Adrenal gland (tissue), 12 donors: ENCODE data around the gene SRPK2. TPM values are rescaled to one million over a fixed set of nuclear protein-coding genes. Genes with fewer than 3 reads are reported as not detected.

Experiments used
- DNase-seq, 7 donors: peaks; one replicate each; pipeline ENCODE4 v3.0.0-alpha.2; 2019 to 2020
- H3K27ac ChIP-seq, 5 donors: fragments of 200-600 bp; sonication (generic) in 4 of 5; 1 replicate in 3 of 5; 2 replicates in 2 of 5; pipeline versions ENCODE4 v1.5.1 to v1.8.0; 2016 to 2020; ENCODE audit warnings: mild to moderate bottlenecking in 1 of 5
- H3K27me3 ChIP-seq: fragments of 200-600 bp; 2 replicates; pipeline ENCODE4 v1.8.0; 2021
- H3K36me3 ChIP-seq, 2 donors: fragments of 200-600 bp; replicated peaks in 1 of 2; 1 replicate in 1 of 2; 2 replicates in 1 of 2; pipeline versions ENCODE4 v1.5.1 to v1.8.0; 2018 to 2022
- H3K4me1 ChIP-seq, 2 donors: fragments of 200-600 bp; replicated peaks in 1 of 2; 1 replicate in 1 of 2; 2 replicates in 1 of 2; pipeline versions ENCODE4 v1.5.1 to v1.8.0; 2018 to 2021
- H3K4me3 ChIP-seq, 4 donors: fragments of 200-600 bp; sonication (generic) in 3 of 4; one replicate each; pipeline ENCODE4 v1.5.1; 2016 to 2018
- H3K9me3 ChIP-seq, 3 donors: fragments of 200-600 bp; sonication (generic) in 1 of 3; replicated peaks in 1 of 3; 1 replicate in 2 of 3; 2 replicates in 1 of 3; pipeline versions ENCODE4 v1.5.1 to v1.8.0; 2016 to 2021
- POLR2A ChIP-seq, 2 donors: fragments of 450-650 bp; IDR thresholded peaks; one replicate each; pipeline ENCODE4 v1.6.1; 2017; ENCODE audit warnings: antibody characterized with exemption in 2 of 2, mild to moderate bottlenecking in 2 of 2, moderate library complexity in 1 of 2
- WGBS, 4 donors: extraction: QIAGEN DNeasy Blood & Tissue Kit in 2 of 4; methylation state at CpG; one replicate each; pipeline versions ENCODE4 v1.1.5 to v1.1.7; 2013 to 2017; 5-methylcytosine and 5-hydroxymethylcytosine counted together
- intact Hi-C, 2 donors: fragments of 100-400 bp; cut with DNase I; formaldehyde crosslinking; loops; one replicate each; pipeline versions ENCODE4 v1.14.1 to v1.15.0; 2022 to 2023
- polyA plus RNA-seq, 3 donors: library from polyadenylated mRNA; stranded (reverse); fragments of 200-250 nt in 2 of 3; fragments of 350-450 nt in 1 of 3; fragmentation: Illumina TruSeq in 1 of 3; extraction: RNeasy Lipid Tissue Mini Kit (QIAGEN cat#74804) in 1 of 3; gene quantifications; one replicate each; pipeline ENCODE4 v1.2.3, GENCODE V29; 2013 to 2014
- total RNA-seq, 9 donors: library from RNA; depleted of rRNA in 4 of 9; stranded (reverse); fragments of >200 nt in 4 of 9; fragments of 120-200 nt in 1 of 9; fragmentation: NEBNext Ultra II Directional in 1 of 9; extraction: Animal tissue kit (Norgen Biotek cat#: 25700) in 1 of 9; gene quantifications; one replicate each; pipeline versions ENCODE4 v1.1.0 to v1.2.4, GENCODE V29; 2013 to 2023
- TF ChIP-seq, protein P1 (sequence below), 6 experiments: fragments of 450-650 bp in 4 of 6; fragments of 200-600 bp in 2 of 6; sonication (generic) in 1 of 6; IDR thresholded peaks; 1 replicate in 5 of 6; 2 replicates in 1 of 6; pipeline versions ENCODE4 v1.5.1 to v1.8.0; 2016 to 2021; ENCODE audit warnings: antibody characterized with exemption in 6 of 6, mild to moderate bottlenecking in 2 of 6, moderate library complexity in 1 of 6
- donor health status: healthy with polysubstance abuse.
- donor health status: Bipolar disorder and iron deficiency.
- donor health status: DM: yes; HTN: yes; CAD: no.
- donor health status: DM: no; HTN: no; CAD: no.
- donor health status: DM: no; HTN: no; CAD: no.
- donor health status: DM: yes; HTN: yes; CAD: no.

Gene SRPK2
- total and polyA plus RNA-seq, 12 donors: 7.3 to 64.7 (median 36.6) TPM

DNA sequence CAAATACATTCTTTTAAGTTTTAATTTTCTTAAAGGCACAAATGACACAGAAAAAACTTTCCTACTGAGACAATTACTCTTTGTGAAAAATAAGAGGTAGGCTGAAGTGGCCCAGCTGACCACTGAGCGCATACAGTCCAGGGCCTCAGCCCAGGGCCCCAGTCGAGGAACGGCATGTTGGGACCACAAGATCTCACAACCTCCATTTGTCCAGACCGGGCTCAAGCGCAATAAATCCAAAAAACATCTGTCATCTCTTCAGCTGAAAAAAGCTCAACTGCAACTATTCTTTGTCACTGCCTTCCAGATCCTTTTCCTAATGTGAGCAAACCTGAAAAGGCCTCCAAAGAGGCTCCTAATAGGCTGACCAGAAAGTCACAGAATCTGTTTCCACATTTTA, 165.8 kb downstream of the SRPK2 start:
- WGBS, 4 donors: 56 to 61% (median 56%) methylated on average over 5 of the region's 5 CpGs
- Histone ChIP-seq H3K27ac (no peak overlapping the region), H3K4me1 (peaks cover 15 to 35% of the 10 kb centered on the region in 2 donors), H3K27me3 (no peaks in the 10 kb centered on the region), H3K36me3 (no peaks in the 10 kb centered on the region), H3K9me3 (no peaks in the 10 kb centered on the region), H3K4me3 (no peak overlapping the region)
- no peak for DNase-seq
- TF ChIP-seq POLR2A (IDR thresholded peaks at IDR 0.05): no peak
- TF ChIP-seq, protein P1, sequence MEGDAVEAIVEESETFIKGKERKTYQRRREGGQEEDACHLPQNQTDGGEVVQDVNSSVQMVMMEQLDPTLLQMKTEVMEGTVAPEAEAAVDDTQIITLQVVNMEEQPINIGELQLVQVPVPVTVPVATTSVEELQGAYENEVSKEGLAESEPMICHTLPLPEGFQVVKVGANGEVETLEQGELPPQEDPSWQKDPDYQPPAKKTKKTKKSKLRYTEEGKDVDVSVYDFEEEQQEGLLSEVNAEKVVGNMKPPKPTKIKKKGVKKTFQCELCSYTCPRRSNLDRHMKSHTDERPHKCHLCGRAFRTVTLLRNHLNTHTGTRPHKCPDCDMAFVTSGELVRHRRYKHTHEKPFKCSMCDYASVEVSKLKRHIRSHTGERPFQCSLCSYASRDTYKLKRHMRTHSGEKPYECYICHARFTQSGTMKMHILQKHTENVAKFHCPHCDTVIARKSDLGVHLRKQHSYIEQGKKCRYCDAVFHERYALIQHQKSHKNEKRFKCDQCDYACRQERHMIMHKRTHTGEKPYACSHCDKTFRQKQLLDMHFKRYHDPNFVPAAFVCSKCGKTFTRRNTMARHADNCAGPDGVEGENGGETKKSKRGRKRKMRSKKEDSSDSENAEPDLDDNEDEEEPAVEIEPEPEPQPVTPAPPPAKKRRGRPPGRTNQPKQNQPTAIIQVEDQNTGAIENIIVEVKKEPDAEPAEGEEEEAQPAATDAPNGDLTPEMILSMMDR (IDR thresholded peaks at IDR 0.05): no peak
- intact Hi-C loops: no loop called here

DNA sequence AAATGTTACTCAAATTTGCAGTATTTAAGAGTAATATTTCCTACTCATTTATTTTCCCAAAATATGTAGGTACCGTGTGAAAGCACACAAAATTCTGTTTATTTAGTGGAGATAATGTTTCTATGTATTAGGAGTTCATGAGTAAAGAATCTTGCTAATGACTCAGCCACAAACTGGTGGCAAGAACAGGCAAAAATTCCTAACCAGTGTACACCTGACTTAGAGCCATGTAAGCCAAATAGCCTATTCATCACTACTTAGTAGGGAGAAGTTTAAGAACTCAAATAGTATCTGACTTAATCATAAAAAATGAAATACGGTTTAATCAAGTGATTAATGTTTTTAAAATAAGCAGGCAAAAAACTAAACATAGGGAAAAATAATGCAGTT, 169.0 kb downstream of the SRPK2 start:
- Histone ChIP-seq H3K27me3 (no peaks in the 10 kb centered on the region), H3K4me3 (no peak overlapping the region), H3K9me3 (no peaks in the 10 kb centered on the region), H3K36me3 (no peaks in the 10 kb centered on the region), H3K27ac (no peak overlapping the region), H3K4me1 (peaks cover 11 to 24% of the 10 kb centered on the region in 2 donors)
- TF ChIP-seq POLR2A (IDR thresholded peaks at IDR 0.05): no peak
- TF ChIP-seq, protein P1 (IDR thresholded peaks at IDR 0.05): no peak
- DNase-seq: no peak
- intact Hi-C loops: no loop called here
- 73 to 85% (median 80%) methylated on average over 2 of the region's 2 CpGs for WGBS, 4 donors

DNA sequence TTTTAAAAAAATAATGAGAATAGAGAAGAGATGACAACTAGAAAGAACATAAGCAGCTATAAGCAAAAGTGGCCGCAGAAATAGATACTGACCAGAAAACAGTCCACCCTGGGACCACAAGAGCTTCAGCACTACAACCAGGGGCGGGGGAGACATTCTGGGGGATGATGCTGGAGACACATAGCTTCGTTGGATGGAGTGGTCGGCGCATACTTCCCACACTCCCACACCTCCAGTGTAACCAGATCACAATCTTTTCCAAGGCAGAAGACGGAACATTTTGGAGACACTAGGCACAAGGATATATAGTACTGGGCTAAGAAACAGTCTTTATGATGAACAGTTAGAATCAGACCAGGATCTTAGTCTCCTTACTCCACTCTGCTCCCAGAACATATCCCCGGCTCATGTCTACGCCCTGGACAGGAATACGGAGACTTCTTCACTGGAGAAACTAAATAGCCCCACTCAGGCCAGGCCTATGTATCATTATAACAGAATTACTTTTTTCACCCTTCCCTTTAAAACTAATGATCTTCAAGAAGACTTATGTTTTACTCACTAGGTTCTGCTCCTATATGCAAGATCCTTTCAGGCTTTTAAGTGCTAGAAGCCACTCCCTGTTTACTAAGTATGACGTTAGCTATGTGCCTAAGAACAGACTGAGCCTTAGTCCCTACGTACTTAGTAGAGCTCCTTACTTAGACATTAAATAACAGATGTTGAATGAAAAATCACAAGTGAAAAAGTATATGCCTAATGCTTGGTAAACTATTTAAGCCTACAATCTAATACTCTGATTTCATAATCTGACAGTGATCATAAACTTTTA, 169.6 kb downstream of the SRPK2 start:
- no peak for DNase-seq
- WGBS, 4 donors: 93 to 98% (median 95%) methylated on average over 11 of the region's 11 CpGs
- H3K4me3 ChIP-seq: no peak overlapping the region
- intact Hi-C loops: no loop called here
- TF ChIP-seq, protein P1 (IDR thresholded peaks at IDR 0.05): no peak
- no peak for TF ChIP-seq POLR2A (IDR thresholded peaks at IDR 0.05)
- H3K9me3 ChIP-seq: no peaks in the 10 kb centered on the region
- H3K36me3 ChIP-seq: no peaks in the 10 kb centered on the region
- peaks cover 10 to 18% of the 10 kb centered on the region in 2 donors for H3K4me1 ChIP-seq
- H3K27me3 ChIP-seq: no peaks in the 10 kb centered on the region
- no peak overlapping the region for H3K27ac ChIP-seq

DNA sequence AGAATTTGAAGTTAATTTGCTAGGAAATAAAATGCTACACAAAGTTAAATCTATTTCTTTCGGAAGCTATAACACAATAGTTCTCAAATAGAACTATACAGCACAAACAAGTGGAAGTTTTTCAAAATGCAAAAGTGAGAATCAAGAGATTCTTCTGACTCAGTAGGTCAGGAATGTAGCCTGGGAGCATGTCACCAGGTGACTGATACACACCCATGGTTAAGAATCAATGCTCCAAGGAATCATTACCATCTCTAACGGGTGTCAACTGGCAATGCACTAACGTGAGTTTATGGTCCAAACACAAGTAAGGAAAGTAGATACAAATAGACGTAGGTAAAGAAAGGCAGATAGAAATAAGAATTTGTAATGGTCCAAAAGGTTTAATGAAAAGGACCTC, 170.5 kb downstream of the SRPK2 start:
- intact Hi-C loops: no loop called here
- Histone ChIP-seq H3K4me3 (no peak overlapping the region), H3K36me3 (no peaks in the 10 kb centered on the region), H3K4me1 (peaks cover 7 to 14% of the 10 kb centered on the region in 2 donors), H3K9me3 (no peaks in the 10 kb centered on the region), H3K27ac (no peak overlapping the region), H3K27me3 (no peaks in the 10 kb centered on the region)
- WGBS, 4 donors: 93 to 94% (median 93%) methylated on average over 4 of the region's 4 CpGs
- no peak for DNase-seq
- TF ChIP-seq, protein P1 (IDR thresholded peaks at IDR 0.05): no peak
- no peak for TF ChIP-seq POLR2A (IDR thresholded peaks at IDR 0.05)
